OCI-LY7 (cell line): ENCODE results near the gene RNF167.

ENCODE experiments used
- CTCF ChIP-seq: fragments of 200-600 bp; sonication (generic); conservative IDR thresholded peaks from 2 replicates; pipeline ENCODE4 v1.5.1; 2014; ENCODE audit warnings: mild to moderate bottlenecking, antibody characterized with exemption, low read length, moderate library complexity, mixed read lengths
- EZH2phosphoT487 ChIP-seq: fragments of 200-600 bp; sonication (generic); IDR thresholded peaks from 2 replicates; pipeline ENCODE4 v1.6.1; 2018; ENCODE audit warnings: low read depth, borderline replicate concordance, mild to moderate bottlenecking, mixed run types, antibody characterized with exemption, low read length, moderate library complexity, mixed read lengths

GRCh38 chr17:4939796-4940554, at the start of gene RNF167, which contains the start of gene SLC25A11:
- TF ChIP-seq CTCF (no peak), EZH2phosphoT487 (no peak)
